B cell (primary cell): ENCODE data around the gene ANKRD9.

Experiments used
- CTCF ChIP-seq: fragments of 200-600 bp; IDR thresholded peaks from one replicate; pipeline ENCODE4 v1.8.0; 2022; ENCODE audit warnings: antibody characterized with exemption, mild to moderate bottlenecking
- EZH2 ChIP-seq: IDR thresholded peaks from 2 replicates; pipeline ENCODE4 v1.6.1; 2012; ENCODE audit warnings: borderline replicate concordance, low read depth, mild to moderate bottlenecking, moderate library complexity, low read length; ENCODE audit not compliant: insufficient read depth, poor library complexity, severe bottlenecking

GRCh38 chr14:102479107-102479506 is 30.5 kb downstream of the ANKRD9 start:
- TF ChIP-seq EZH2 (no peak), CTCF (no peak)
